Epidermal melanocyte (primary cell): ENCODE results near the gene NUDCD3.
"Not testable (repeated sequence)": the region's sequence is repeated elsewhere in the genome, so short reads cannot be mapped to it uniquely, and the experiment has no call there.

Experiments used
- DNase-seq: peaks from one replicate; pipeline ENCODE4 v3.0.0; 2011; ENCODE audit warnings: low spot score; ENCODE audit not compliant: insufficient read length

The NUDCD3 gene

GRCh38 chr7:44449584-44449928 lies 40.9 kb downstream of the NUDCD3 start:
- DNase-seq: no peak

GRCh38 chr7:44448922-44449583 lies 41.4 kb downstream of the NUDCD3 start:
- no peak for DNase-seq

- no peak for DNase-seq
These were observed 42.5 kb downstream of the NUDCD3 start for GRCh38 chr7:44447874-44448425.

GRCh38 chr7:44445986-44446671 lies 44.3 kb downstream of the NUDCD3 start:
- DNase-seq: no peak

- no peak for DNase-seq
These were observed 49.4 kb downstream of the NUDCD3 start for GRCh38 chr7:44441079-44441478.

- DNase-seq: no peak
These were observed 49.8 kb downstream of the NUDCD3 start for GRCh38 chr7:44440577-44441078.

GRCh38 chr7:44439926-44440325 lies 50.5 kb downstream of the NUDCD3 start:
- DNase-seq: no peak

- no peak for DNase-seq
These were observed 51.6 kb downstream of the NUDCD3 start for GRCh38 chr7:44438816-44439215.

- no peak for DNase-seq
These were observed 56.3 kb downstream of the NUDCD3 start for GRCh38 chr7:44434201-44434600.

GRCh38 chr7:44433255-44434022 lies 57.0 kb downstream of the NUDCD3 start:
- DNase-seq: no peak

- DNase-seq: no peak
These were observed 58.0 kb downstream of the NUDCD3 start for GRCh38 chr7:44432381-44432977.

- no peak for DNase-seq
These were observed 59.3 kb downstream of the NUDCD3 start for GRCh38 chr7:44431091-44431608.

- no peak for DNase-seq
These were observed 60.4 kb downstream of the NUDCD3 start for GRCh38 chr7:44430054-44430453.

GRCh38 chr7:44424762-44425161 lies 65.7 kb downstream of the NUDCD3 start:
- not testable (repeated sequence) for DNase-seq

GRCh38 chr7:44416941-44417340 lies 73.5 kb downstream of the NUDCD3 start:
- no peak for DNase-seq

- no peak for DNase-seq
These were observed 74.9 kb downstream of the NUDCD3 start for GRCh38 chr7:44415510-44415909.

GRCh38 chr7:44415047-44415446 lies 75.4 kb downstream of the NUDCD3 start:
- no peak for DNase-seq

- no peak for DNase-seq
These were observed 79.2 kb downstream of the NUDCD3 start for GRCh38 chr7:44411306-44411705.

GRCh38 chr7:44408596-44408995 lies 81.9 kb downstream of the NUDCD3 start:
- DNase-seq: no peak

GRCh38 chr7:44403775-44404174 lies 86.7 kb downstream of the NUDCD3 start:
- no peak for DNase-seq

- no peak for DNase-seq
These were observed 87.2 kb downstream of the NUDCD3 start for GRCh38 chr7:44403176-44403759.
